Activated naive CD4-positive, alpha-beta T cell (primary cell): ENCODE measurements around the gene GSX1.
A peak's percentile ranks its signal among the peaks of the same experiment; 100 is the strongest.
"Not testable (repeated sequence)": the region's sequence is repeated elsewhere in the genome, so short reads cannot be mapped to it uniquely, and the experiment has no call there.

Experiments
- DNase-seq, 4 experiments: peaks; one replicate each; lab custom pipeline; 2025; lab: John Stamatoyannopoulos, UW

The GSX1 gene

GRCh38 chr13:27794921-27795717 is 2.8 kb downstream of the GSX1 start:
- DNase-seq: no peak

DNA sequence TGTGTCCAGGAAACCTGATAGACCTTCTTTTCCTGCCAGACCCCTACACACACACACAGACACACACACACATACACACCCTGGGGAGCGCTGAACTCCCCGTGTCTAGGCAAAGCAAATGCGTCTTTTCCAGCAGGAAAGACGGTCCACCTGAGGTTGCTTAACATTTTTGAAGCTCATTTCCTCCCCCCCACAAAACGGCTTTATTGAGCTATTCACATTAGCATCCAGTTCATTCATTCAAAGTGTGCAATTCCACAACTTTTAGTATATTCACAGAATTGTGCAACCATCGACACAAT is 3.4 kb downstream of the GSX1 start:
- no peak for DNase-seq

GRCh38 chr13:27796544-27797227 is 4.4 kb downstream of the GSX1 start:
- no peak for DNase-seq

DNA sequence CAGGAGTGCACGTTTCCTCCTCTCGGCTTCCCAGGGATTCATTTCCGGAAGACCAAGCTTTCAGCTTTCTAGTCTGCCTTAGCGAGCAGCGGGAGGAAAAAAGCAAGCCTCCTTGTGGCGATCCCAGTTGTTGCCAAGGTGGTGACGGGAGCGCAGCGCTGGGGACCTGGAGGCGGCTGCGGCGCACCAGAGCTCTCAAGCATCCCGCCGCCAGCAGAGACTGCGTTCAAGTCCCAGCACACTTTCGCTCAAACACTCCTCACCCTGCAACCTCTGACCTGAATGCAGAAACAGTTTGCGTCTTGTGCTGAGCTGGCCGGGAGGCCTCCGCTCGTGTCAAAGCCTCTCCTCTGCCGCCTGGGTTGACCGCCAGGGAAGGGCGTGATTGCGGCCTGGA is 4.9 kb downstream of the GSX1 start:
- DNase-seq: no peak

DNA sequence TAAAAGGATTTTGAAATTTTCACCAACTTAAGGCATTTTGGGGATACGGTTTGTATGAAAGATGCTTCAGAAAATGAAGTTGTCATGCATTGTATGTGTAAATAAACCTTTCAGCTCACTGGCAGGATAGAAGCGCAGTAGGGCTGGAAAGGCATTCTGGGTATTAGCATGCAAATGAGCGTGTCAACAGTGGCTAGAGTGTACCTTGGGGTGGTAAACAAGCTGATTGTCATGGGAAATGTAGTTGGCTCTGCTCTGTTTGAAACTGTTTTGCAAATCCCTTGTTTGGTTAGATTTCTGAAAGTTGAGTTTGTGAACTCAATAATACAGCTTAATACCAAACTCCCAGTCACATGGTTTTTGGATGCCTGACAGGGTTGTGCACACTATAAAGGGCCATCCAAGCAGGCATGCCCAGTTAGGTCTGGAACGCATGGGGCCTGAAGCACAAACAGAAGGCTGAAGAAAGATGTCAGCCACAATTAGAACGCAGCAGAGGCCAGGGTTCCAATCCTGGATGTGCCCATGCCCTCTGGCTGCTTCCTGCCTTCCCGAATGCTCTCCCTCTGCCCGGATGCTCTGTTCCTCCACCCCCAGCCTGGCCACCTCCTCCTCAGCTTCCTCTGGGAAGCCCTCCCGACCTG is 14.6 kb downstream of the GSX1 start:
- no peak for DNase-seq

DNA sequence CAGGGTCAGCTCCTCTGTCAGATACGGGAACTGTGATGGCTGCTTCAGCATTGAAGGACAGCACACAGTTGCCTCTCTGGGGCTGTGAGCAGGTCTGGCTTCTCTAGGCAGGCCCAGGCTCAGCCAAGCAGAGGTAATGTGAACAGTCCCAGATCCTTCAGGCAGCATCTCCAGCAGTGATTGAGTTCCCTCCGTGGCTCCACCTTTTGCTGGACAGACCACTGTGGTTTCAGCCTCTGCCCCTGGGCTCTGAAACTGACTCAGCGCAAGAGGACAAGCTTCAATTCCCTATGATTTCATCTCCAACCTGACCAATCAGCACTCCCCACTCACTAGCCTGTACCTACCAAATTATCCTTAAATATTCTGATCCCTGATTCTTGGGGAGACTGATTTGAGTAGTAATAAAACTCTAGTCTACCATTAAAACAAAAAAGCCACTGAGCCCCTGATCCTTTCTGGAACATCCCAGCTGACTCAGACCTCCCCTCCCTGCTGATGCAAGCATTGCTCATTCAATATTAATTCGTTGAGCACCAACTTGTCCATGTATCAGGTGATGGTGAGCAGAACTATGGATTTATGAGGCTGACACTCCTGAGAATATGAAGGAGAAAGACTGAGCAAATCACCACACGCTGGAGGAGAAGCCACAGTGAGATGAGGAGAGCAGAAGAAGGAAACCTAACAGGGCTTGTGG is 16.7 kb downstream of the GSX1 start:
- DNase-seq: no peak

- DNase-seq: no peak
These were observed 17.7 kb downstream of the GSX1 start for GRCh38 chr13:27810009-27810408.

GRCh38 chr13:27810461-27810860 is 18.2 kb downstream of the GSX1 start:
- DNase-seq: no peak

GRCh38 chr13:27813826-27814225 is 21.5 kb downstream of the GSX1 start:
- DNase-seq: no peak

DNA sequence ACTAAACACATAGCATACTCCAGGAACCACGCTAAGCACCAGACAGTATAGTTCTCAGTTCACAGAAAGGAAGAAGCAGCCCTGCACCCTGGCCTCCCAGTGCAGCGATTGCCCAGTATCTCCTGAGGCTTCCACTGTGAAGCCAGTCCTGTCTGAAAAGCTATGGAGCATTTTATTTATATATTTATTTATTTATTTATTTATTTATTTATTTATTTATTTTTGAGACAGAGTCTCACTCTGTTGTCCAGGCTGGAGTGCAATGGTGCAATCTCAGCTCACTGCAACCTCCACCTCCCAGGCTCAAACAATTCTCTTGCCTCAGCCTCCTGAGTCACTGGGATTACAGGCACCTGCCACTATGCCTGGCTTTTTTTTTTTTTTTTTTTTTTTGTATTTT is 25.5 kb downstream of the GSX1 start:
- DNase-seq: not testable (repeated sequence)

DNA sequence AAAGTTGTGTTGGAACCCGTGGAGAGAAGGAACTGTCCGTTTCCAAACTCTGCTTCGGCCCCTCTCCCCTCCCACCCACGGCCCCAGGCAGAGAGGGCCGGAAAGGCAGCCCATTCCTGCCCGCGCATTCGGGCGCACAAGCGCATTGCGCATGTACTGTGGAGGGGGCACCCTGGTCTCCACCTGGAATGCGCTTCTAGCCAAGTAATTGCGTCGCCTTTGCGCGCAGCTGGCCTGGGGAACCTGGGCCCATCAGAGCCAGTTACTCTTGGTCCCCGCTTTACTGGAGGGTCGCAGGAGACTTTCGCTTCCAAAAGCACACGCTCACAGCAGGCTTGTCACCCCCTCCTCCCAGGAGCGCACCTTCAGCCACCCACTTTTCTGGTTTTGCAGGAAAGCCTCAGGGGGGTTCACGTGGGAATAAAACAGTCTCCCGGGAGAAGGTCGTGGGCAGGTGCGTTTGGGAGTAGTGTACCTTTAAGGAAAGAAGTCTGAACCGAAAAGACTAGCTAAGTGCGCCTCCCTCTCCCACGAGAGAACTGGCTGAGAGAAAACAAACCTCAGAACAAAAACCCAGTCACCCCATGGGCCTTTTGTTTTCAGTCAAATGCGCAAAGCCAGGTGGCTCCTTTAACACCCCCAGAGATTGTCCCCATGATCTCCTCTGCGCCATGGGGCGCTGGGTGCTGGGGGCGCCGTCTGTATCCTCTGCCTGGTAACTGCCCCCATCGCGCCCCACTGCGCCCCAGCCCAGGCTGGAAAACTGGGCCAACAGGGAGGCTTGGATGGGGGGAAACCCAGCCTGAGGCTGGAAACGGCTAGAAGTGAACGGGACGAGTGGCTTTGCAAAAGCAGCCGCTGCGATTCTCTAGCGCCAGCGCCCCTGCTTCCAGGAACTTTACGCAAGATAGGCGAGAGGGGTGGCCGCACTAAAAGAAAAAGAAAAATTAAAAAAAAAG is 28.5 kb downstream of the GSX1 start:
- DNase-seq: no peak

DNA sequence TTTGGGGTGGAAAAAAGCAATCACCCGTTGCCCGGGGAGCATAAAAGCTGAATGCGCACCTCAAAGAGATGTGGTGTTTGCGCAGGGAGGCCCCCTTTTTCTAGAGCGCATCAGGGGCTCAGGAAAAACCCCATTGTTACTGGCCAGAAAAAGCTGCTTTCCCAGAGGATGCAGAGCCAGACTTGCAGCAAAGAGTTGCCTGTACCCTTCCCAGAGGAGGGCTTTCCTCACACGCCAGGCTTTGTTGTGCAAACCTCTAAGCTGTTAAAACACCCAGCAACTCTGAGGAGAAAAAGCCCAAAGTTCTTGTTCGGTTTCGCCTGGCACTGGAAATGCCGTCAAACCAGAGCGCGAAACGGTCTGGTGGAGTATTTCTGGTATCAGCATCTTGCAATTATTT is 29.3 kb downstream of the GSX1 start:
- no peak for DNase-seq

DNA sequence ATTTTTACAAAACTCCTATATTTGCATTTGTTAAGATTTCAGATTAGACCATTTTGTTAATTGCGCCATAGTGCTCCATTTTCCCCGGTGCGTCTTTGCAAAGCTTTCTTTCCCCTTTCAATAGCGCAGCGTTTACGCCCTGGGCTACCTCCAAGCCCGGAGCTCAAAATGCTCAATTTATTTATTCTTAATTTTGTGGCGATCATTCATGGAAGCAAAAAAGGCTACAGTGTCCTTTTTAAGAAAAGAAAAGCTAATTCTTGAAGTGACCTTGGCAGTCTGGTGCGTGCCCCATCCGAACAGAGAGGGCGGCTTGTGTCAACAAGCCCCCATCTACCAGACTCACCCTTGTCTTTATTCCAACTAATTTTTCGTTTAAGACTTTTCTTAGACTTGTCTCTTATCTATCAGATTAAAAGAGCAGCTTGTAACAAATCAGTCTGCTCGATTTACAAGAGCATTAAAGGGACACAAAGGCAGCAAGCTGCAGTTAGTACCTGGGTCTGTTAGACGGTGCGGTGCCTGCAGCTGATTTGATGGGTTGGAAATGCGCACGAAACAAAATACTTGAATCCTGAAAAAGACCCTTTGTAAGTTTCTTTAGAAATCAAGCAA is 30.1 kb downstream of the GSX1 start:
- no peak for DNase-seq

DNA sequence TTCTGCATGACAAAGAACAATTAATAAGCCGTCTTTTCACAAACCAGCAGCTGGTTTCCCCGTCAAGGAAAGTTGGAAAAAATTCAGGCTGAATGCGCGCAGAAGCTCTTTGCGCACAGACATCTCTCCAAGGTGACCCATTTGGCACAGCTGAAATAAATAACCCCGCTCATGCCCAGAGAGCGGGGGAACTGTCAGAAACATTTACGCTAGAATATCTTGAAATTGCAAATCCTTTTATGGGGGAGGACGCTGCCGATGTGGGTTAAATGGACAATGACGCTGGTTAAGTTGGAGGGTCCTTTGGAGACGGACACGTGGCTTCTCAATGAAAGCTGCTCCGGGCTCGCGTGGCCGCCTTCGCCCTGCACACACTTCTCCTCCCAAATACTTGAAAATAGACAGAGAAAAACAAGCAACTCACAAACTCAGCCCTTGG is 30.6 kb downstream of the GSX1 start:
- DNase-seq: no peak

DNA sequence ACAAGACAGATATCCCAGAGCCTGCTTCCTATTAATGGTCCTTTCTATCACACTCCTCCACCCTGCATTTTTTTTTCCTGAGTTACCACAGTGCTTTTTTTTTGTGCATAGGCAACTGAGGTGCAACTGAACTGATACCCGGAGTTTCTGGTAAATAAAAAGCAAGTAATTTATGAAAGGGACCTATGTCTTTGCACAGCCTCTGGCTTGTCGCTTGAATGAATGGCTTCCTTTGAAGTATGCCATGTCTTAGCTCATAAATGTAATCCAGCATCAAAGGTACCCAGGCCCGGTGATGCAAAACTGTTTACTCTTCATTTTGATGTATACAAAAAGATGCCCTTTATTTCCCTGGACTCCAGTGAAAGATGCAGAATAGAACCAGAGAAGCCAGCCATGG is 31.8 kb downstream of the GSX1 start:
- no peak for DNase-seq

GRCh38 chr13:27825072-27825471 is 32.8 kb downstream of the GSX1 start:
- DNase-seq: no peak

- peak; percentile 10 to 57 (median 40) for DNase-seq
These were observed 34.4 kb downstream of the GSX1 start for GRCh38 chr13:27826379-27827353.

DNA sequence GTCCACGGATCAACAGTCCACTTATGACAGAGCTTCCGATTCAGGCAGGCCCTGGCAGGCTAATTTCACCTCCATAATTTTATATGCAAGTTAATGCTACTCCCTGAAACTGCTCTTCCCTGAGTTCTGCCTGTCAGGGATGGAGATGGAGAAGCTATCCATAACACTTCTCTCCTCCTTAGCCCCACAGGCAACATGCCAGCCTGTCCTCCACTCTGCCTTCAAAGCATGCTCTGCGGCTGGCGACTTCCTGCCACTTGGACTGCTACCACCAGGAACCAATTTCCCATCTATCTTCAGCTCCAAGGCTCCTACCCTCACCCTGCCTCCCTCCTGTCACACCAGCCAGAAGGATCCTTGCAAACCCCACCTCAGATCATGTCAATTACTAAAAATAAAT is 35.4 kb downstream of the GSX1 start:
- no peak for DNase-seq

DNA sequence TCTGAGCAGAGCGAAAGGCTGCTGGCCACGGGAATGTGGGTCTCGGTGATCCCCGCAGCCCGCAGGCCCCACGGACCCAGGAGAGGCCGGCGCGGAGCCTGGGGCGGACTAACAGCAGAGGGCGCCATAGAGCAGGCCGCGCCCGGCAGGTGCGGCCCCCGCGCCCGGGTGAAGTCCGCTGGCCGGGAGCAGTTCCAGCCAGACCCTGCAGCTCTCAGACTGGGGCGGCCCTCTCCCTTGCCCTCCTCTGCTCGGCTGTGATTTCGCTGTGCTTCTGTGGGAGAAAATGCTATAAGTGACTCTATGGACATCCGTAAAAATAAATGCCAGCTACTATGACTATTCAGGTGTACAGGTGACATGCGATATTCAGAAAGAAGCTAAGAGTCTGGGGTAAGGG is 37.7 kb downstream of the GSX1 start:
- DNase-seq: peak; percentile 22 to 50 (median 25)

GRCh38 chr13:27833206-27833605 is 40.9 kb downstream of the GSX1 start:
- DNase-seq: no peak
